Immature natural killer cell (primary cell): ENCODE measurements around the gene LITAFD. TPM values are rescaled to one million over a fixed set of nuclear protein-coding genes. Genes with fewer than 3 reads are reported as not detected.

Experiments used
- DNase-seq, 3 donors: peaks; one replicate each; pipeline ENCODE4 v3.0.0; 2022; ENCODE audit warnings: mixed read lengths in 1 of 3
- H3K27ac Mint-ChIP-seq, 6 donors: one replicate each; pipeline ENCODE4 v1.8.0; 2020; ENCODE audit warnings: mixed read lengths in 6 of 6, mild to moderate bottlenecking in 5 of 6, inconsistent platforms in 4 of 6, moderate library complexity in 3 of 6
- H3K27me3 Mint-ChIP-seq, 3 donors: one replicate each; pipeline ENCODE4 v1.8.0; 2020 to 2021; ENCODE audit warnings: low read depth in 3 of 3, mild to moderate bottlenecking in 3 of 3, mixed read lengths in 3 of 3, moderate library complexity in 3 of 3, inconsistent platforms in 1 of 3
- H3K36me3 Mint-ChIP-seq, 3 donors: one replicate each; pipeline ENCODE4 v1.8.0; 2020; ENCODE audit warnings: mixed read lengths in 3 of 3, inconsistent platforms in 2 of 3, mild to moderate bottlenecking in 2 of 3
- H3K4me1 Mint-ChIP-seq, 2 donors: one replicate each; pipeline ENCODE4 v1.8.0; 2020; ENCODE audit warnings: inconsistent platforms in 2 of 2, mild to moderate bottlenecking in 2 of 2, mixed read lengths in 2 of 2, moderate library complexity in 1 of 2
- H3K4me3 Mint-ChIP-seq, 5 donors: one replicate each; pipeline ENCODE4 v1.8.0; 2020; ENCODE audit warnings: mild to moderate bottlenecking in 5 of 5, mixed read lengths in 5 of 5, inconsistent platforms in 3 of 5, moderate library complexity in 3 of 5
- H3K9me3 Mint-ChIP-seq, 6 donors: one replicate each; pipeline ENCODE4 v1.8.0; 2020; ENCODE audit warnings: mild to moderate bottlenecking in 6 of 6, mixed read lengths in 6 of 6, inconsistent platforms in 4 of 6, moderate library complexity in 3 of 6
- polyA plus RNA-seq, 3 donors: library from polyadenylated mRNA; unstranded; fragments of 300-500 nt; fragmentation: Illumina TruSeq; gene quantifications; one replicate each; pipeline ENCODE4 v1.2.3, GENCODE V29; 2021

LITAFD gene
- polyA plus RNA-seq, 3 donors from 2014 or later, result not detected

DNA sequence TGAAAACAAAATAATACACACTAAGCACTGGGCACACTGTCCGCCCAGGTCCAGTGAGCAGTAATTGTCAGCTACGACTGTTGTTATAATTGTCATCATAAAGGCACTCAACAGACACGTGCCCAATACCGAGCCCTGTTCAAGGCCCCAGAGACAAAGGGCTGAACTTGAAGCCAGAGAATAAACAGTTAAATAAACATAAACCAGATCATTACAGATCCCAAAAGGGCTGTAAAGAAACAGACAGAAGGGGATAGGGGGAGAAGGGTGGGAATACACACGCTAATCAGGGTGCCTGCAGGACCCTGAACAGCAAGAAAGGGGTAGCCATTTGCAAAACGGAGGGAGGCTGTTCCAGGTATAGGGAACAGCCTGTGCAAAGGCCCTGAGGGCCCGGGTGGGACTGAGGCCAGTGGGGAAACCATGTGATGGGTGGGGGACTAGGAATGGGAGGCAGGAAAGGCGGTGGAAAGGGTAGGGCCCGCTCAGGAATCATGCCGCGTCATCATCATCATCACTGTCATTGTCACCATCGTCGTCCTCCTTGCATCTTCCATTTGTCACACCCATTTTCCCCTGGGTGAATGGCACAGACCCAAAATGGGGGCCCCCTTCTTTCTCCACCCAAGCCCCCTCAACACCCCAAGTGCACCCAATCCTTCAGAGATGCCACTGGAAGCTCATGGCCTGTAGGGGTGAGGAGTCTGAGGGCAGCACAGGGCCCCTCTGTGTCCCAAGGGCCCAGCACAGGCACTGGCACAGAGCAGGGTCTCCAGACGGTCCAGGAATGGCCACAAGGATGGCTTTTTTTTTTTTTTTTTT is 19.6 kb upstream of the LITAFD start:
- no peaks in the 10 kb centered on the region for H3K9me3 Mint-ChIP-seq
- DNase-seq, result no peak
- H3K36me3 Mint-ChIP-seq, result no peaks in the 10 kb centered on the region
- H3K4me1 Mint-ChIP-seq, result peaks cover 39 to 55% of the 10 kb centered on the region in 2 donors
- peak overlapping the region in 4 of 6 donors; percentile 23 to 57 (median 42) for H3K27ac Mint-ChIP-seq
- H3K4me3 Mint-ChIP-seq, result no peak overlapping the region
- H3K27me3 Mint-ChIP-seq, result peaks cover 0 to 2% (median 2%) of the 10 kb centered on the region in 3 donors

DNA sequence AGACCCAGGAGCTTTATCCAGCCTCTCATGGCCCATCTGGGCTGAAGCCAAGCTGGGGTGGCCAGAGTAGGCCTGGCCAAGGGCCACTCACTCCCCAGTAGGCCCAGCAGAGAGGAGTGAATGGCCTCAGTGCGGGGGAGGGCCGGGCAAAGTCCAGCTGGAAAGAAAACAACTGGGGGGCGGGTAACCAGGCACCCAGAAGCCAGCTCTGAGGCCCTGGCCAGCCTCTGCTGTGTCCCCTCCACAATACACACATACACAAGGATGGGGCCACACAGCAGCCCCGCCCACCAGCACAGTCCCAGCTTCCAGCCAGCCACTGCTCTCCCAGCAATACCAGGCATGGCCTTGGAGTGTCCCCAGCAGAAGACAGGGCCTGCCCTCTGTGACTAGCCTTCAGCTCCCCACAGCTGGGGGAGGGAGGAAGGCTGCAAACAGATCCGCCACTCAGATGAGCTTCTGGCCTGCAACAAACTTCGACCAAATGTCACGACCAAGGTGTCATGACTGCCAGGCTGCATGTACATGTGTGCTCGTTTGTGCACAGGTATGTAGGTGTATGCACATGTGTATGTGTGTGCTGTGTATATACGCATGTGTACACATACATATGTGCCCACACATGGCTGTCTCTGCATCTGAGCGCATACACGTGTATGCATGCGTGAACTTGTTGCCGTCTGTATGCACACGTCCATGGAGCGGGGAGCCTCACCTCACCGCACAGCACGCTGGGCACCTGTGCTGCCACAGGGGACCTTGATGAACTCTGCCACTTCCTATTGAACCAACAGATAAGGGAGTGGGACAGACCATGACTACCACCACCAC is 18.3 kb upstream of the LITAFD start:
- Mint-ChIP-seq H3K27me3 (peaks cover 0 to 9% (median 2%) of the 10 kb centered on the region in 3 donors), H3K27ac (peak overlapping the region in 4 of 6 donors; percentile 26 to 82 (median 53)), H3K4me1 (peaks cover 40 to 64% of the 10 kb centered on the region in 2 donors), H3K9me3 (no peaks in the 10 kb centered on the region), H3K4me3 (peak overlapping the region in 3 of 5 donors; percentile 20 to 45 (median 40)), H3K36me3 (no peaks in the 10 kb centered on the region)
- DNase-seq, result no peak

DNA sequence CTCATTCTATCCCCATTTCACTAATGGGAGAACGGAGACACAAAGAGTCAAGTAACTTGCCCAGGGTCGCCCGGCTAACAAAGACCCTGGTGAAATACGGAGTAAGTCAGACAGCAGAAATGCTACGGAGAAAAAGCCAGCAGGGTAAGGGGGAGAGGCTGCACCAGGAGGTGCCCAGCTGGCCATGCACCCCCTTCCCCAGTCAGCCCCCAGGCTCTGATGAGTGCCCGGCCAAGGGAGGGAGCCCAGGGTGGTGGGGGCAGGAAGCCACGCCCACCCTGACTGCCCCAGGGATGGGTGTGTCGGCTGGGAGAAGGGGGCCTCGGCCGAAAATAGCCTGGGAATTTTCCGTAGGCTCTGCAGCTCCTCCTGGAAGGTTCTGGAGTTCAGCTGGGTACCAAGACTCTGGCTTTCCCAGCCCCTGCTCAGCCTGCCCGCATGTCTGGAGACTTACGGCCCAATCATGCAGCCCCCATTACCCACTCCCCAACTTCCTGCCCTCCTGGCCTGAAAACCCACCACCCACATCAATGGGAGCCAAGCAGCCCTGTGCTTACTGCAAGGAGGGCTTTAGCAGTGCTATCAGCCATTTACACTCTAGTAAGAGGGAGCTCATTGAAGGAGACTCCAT is 17.6 kb upstream of the LITAFD start:
- H3K4me3 Mint-ChIP-seq, result peak overlapping the region in 3 of 5 donors; percentile 20 to 45 (median 40)
- peaks cover 0 to 9% (median 4%) of the 10 kb centered on the region in 3 donors for H3K27me3 Mint-ChIP-seq
- no peaks in the 10 kb centered on the region for H3K9me3 Mint-ChIP-seq
- H3K27ac Mint-ChIP-seq, result peak overlapping the region in 5 of 6 donors; percentile 53 to 82 (median 66)
- DNase-seq, result no peak
- no peaks in the 10 kb centered on the region for H3K36me3 Mint-ChIP-seq
- peaks cover 45 to 66% of the 10 kb centered on the region in 2 donors for H3K4me1 Mint-ChIP-seq

DNA sequence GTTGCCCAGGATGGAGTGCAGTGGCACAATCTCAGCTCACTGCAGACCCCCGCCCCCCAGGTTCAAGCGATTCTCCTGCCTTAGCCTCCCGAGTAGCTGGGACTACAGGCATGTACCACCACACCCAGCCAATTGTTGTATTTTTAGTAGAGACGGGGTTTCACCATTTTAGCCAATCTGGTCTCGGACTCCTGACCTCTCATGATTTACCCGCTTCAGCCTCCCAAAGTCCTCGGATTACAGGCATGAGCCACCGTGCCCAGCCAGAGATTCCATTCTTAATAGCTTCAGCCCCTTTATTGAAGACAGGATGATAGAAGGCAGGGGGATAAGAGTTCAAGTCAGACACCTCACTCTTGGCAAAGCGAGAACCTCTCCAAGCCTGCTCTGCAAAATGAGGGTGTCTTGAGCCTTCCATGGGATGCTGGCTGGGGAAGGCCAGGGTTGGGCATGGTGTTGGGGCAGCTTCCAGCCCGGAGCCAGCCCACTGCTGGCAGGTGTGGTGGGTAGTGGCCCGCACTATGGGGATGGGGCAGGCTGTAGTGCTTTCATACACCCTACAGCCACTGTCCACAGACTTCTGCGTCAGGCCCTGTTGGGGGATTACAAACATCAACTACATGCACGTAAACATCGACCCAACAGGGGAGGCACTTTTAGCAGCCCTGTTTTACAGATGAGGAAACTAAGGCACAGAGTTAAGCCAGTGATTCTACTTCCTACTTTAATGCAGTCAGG is 16.8 kb upstream of the LITAFD start:
- peak overlapping the region in 3 of 5 donors; percentile 44 to 45 (median 44) for H3K4me3 Mint-ChIP-seq
- peak overlapping the region in 5 of 6 donors; percentile 28 to 66 (median 53) for H3K27ac Mint-ChIP-seq
- H3K36me3 Mint-ChIP-seq, result no peaks in the 10 kb centered on the region
- no peaks in the 10 kb centered on the region for H3K9me3 Mint-ChIP-seq
- peaks cover 50 to 62% of the 10 kb centered on the region in 2 donors for H3K4me1 Mint-ChIP-seq
- H3K27me3 Mint-ChIP-seq, result peaks cover 0 to 9% (median 4%) of the 10 kb centered on the region in 3 donors
- no peak for DNase-seq

DNA sequence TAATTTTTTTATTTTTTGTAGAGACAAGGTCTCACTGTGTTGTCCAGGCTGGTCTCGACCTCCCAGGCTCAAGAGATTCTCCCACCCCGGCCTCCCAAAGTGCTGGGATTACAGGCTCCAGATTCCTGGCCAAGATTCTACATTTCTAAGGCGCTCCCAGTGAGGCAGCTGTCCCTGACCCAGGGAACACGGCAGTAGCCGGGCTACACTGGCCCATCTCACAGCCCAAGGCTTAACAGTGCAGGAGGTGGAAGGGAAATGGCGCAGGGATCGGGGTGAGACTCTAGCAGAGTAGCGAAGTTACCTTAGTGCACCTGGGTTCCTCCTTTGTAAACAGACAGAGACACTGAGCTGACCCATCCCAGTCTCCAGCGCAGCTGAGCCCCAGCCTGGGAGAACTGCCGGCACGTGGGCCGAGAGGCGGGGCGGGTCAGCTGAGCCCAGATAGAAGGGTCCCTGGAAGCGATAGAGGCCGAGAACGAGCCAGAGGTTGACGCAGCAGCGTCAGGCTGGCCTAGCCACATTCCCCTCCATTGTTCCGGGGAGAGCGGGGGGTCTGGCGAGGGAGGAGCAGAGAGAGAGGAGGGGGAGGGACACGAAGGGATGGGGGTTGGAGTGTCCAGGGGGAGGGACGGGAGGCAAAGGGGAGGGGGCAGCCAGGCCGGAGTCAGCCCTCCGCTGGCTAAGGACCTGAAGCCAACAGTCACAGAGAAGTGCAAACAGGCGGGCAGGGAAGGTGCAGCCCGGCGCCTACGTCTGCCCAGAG is 15.8 kb upstream of the LITAFD start:
- peak overlapping the region in 2 of 6 donors; percentile 28 to 45 for H3K27ac Mint-ChIP-seq
- no peaks in the 10 kb centered on the region for H3K9me3 Mint-ChIP-seq
- no peaks in the 10 kb centered on the region for H3K36me3 Mint-ChIP-seq
- DNase-seq, result no peak
- H3K4me3 Mint-ChIP-seq, result peak overlapping the region; percentile 4 to 46 (median 41)
- peaks cover 57 to 67% of the 10 kb centered on the region in 2 donors for H3K4me1 Mint-ChIP-seq
- peaks cover 2 to 9% (median 4%) of the 10 kb centered on the region in 3 donors for H3K27me3 Mint-ChIP-seq

DNA sequence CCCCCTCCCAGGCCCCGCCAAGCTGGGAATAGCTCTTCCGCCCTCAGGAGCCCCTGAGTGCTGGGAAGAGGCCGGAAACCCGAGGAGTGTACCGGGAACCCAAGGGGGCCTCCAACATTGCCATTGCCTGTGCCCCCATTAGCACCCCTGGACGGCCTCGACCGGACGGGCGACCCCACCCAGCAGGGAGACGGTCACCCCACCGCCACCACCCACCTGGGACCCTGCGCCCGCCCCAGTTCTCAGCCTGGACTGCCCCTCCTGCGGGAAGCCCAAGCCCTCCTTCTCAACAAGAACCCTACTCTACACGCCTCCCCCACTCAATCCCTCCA is 15.3 kb upstream of the LITAFD start:
- Mint-ChIP-seq H3K4me3 (peak overlapping the region; percentile 89 to 96 (median 91)), H3K9me3 (no peaks in the 10 kb centered on the region)

DNA sequence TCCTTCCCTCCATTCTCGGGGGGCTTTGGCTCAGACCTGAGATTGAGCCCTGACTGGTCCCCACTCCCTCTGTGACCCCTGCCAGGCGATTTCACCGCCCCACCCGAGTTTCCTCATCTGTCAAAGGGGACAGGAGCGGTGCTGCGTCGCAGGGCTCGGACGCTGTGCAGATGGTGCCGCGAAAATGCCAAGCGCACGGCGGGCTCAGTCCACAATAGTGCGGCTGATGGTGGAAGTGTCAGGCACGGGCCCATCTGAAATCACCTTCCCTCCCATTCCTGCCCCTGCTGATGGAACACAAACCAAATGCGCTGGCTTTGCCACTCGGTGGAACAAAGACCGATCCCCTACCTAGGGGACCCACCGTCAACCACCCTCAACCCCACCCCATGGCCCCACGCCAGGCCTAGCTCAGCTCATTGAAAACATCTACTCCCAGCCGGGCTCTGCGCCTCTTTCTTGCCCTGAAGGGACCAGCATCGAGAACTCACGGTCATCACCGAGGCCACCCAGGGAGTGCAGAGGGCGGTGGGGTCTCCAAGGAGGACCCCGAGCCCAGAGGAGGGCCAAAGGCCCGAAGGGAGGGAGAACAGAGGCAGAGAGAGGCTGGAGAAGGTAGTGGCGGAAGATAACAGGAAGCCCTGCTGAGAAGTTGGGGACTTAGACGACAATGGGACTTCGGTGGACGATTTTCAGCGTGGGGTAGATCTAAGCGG is 14.8 kb upstream of the LITAFD start:
- DNase-seq, result peak in 1 of 3 donors; percentile 28
- no peaks in the 10 kb centered on the region for H3K36me3 Mint-ChIP-seq

More for the DNA sequence above, 15.3 kb upstream of the LITAFD start:
- Mint-ChIP-seq H3K36me3 (no peaks in the 10 kb centered on the region), H3K27me3 (peaks cover 2 to 9% (median 6%) of the 10 kb centered on the region in 3 donors), H3K27ac (peak overlapping the region in 5 of 6 donors; percentile 89 to 96 (median 90)), H3K4me1 (peaks cover 57 to 64% of the 10 kb centered on the region in 2 donors)
- DNase-seq, result no peak

DNA sequence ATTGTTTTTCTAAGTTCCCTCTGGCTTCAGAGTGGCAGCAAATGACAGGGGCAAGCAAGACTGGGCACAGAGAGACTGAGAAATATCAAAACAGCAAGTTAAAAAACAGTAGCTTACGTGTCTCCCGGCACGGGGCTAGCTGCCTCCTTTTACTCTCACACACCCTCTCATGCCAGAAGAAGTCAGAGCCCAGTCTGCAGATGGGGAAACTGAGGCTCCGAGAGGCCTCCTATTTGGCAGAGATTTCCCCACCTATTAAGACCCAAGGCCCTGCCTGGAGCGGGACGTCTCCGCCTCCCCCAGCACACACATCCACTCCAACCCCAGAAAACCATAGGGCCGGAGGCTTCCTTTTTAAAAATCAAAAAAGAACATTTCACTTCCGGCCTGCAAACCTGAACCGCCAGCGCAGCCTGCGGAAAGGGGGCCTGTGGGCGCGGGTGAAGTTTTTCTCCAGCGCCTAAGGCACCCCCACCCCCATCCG is 14.2 kb upstream of the LITAFD start:
- Mint-ChIP-seq H3K9me3 (no peaks in the 10 kb centered on the region), H3K4me3 (peak overlapping the region; percentile 89 to 96 (median 91)), H3K36me3 (no peaks in the 10 kb centered on the region), H3K4me1 (peaks cover 53 to 57% of the 10 kb centered on the region in 2 donors), H3K27me3 (peaks cover 2 to 9% (median 6%) of the 10 kb centered on the region in 3 donors), H3K27ac (peak overlapping the region; percentile 88 to 96 (median 90))
- DNase-seq, result peak; percentile 81 to 83 (median 83)

More for the DNA sequence above, 14.8 kb upstream of the LITAFD start:
- Mint-ChIP-seq H3K4me1 (peaks cover 53 to 59% of the 10 kb centered on the region in 2 donors), H3K27ac (peak overlapping the region; percentile 88 to 96 (median 90)), H3K4me3 (peak overlapping the region; percentile 89 to 96 (median 91)), H3K27me3 (peaks cover 2 to 9% (median 6%) of the 10 kb centered on the region in 3 donors), H3K9me3 (no peaks in the 10 kb centered on the region)

DNA sequence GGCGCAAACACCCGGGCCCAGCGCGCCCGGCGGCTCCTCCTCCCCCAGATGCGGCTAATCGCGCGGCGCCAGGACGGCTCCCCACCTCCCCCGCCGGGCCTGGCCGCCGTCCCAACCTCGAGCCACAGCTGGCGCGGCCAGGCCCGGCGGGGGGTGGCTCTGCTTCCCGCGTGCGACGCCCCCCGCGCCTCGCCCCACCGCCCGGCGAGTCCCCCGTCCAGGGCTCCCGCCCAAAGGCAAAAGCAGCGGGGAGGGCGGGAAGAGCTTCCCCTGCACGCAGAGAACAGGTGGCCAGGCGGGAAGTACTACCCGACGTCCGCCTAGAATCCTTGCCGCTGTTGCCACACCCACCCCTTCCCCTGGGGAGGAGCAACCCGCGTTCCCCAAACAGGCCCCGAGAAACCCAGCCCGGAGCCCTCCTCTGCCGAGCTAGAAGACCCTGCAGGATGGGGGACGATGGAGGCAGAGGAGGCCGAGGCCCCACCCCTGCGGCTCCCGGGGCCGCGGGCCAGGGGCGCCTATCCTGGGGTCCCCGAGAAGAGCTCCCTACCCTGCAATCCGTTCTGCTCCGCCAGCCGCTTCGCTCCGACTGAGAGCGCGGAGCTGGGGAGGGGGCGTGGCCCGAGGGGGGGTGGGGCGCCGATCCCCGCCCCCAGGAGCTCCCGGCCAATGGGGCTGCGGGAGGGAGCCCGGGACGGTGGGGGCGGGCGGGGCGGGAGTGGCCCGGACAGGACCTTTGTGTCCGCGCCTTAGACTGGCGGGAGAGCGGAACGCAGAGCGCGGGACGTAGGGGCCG is 13.5 kb upstream of the LITAFD start, which contains the start of gene CARHSP1:
TSS of gene CARHSP1 (minus strand) at position 591 of the 796 bp plus-strand sequence. CDS start 9,678 bp downstream, outside the sequence.
- peak within 1 kb of the TSS; percentile 89 to 96 (median 94) for H3K4me3 Mint-ChIP-seq
- peaks cover 53 to 57% of the 10 kb centered on the region in 2 donors for H3K4me1 Mint-ChIP-seq
- no peaks in the 10 kb centered on the region for H3K9me3 Mint-ChIP-seq
- peak; percentile 74 to 78 (median 77) for DNase-seq
- peak within 1 kb of the TSS; percentile 88 to 96 (median 91) for H3K27ac Mint-ChIP-seq
- no peaks in the 10 kb centered on the region for H3K36me3 Mint-ChIP-seq
- peaks cover 2 to 9% (median 6%) of the 10 kb centered on the region in 3 donors for H3K27me3 Mint-ChIP-seq

DNA sequence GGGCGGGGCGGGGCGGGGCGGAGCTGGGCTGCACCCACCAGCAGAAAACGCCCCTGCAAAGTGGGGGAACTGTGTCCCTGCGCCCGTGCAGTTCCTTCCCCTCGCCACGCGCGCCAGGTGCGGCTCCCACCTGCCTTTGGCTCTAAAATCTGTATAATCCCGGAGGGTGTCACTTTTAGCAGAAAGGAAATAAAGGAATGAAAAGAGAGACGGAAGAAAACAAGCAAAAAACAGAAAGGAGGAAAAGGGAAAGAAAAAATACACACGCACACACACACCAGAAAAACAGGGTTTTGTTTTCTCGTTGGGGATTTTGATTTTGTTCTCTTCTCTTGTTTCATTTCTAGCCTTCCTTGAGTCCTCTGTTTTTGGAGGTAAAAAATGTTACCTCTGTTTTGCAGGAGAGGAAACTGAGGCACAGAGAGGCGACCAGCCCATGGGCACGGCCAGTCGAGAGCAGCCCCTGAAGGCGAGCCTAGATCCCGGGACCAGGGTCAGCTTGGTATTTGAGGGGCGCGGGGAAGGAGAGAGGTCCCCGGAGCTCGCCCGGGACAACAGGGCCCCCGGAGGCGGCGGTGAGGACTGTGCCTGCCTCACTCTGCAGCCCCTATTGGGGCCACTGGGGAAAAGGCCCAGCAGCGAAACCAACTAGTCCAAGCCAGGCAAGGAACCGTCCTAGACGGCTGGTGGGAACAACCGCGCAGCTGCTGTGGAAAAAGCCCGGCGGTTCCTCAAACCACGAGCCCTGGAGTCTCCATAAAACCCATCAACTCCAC is 12.8 kb upstream of the LITAFD start:
- Mint-ChIP-seq H3K27me3 (peaks cover 2 to 9% (median 6%) of the 10 kb centered on the region in 3 donors), H3K36me3 (no peaks in the 10 kb centered on the region), H3K9me3 (no peaks in the 10 kb centered on the region), H3K27ac (peak overlapping the region; percentile 35 to 92 (median 68)), H3K4me1 (peaks cover 49 to 54% of the 10 kb centered on the region in 2 donors), H3K4me3 (peak overlapping the region; percentile 86 to 96 (median 91))
- DNase-seq, result no peak
